Astrocyte of the spinal cord (primary cell): ENCODE data around the gene SNX19.

Source experiments
- DNase-seq: peaks from one replicate; pipeline ENCODE4 v3.0.0; 2011; ENCODE audit warnings: low read depth, low spot score
- H3K4me3 ChIP-seq: 2 replicates; pipeline ENCODE4 v1.5.1; 2011; ENCODE audit warnings: low read depth, mild to moderate bottlenecking, low read length, moderate library complexity
- CTCF ChIP-seq: IDR thresholded peaks from 2 replicates; pipeline ENCODE4 v1.5.1; 2012; ENCODE audit warnings: low read depth, mild to moderate bottlenecking, low read length, inconsistent platforms
- in situ Hi-C: cut with HindIII; loops from 2 replicates; pipeline ENCODE4 v1.10.0; 2017; ENCODE audit warnings: low sequenced_read_pairs

Gene SNX19

GRCh38 chr11:130916238-130916855 is at the start of gene SNX19:
TSS of gene SNX19 (minus strand) at chr11:130916479. CDS start at chr11:130915939, 540 bp downstream.
- TF ChIP-seq CTCF = peak; percentile 82
- DNase-seq = peak; percentile 91
- in situ Hi-C loops = no loop called here
- H3K4me3 ChIP-seq = peak within 1 kb of the TSS; percentile 77

GRCh38 chr11:130964058-130964792 is 47.9 kb upstream of the SNX19 start:
- in situ Hi-C loops = no loop called here
- TF ChIP-seq CTCF = no peak
- no peak overlapping the region for H3K4me3 ChIP-seq
- no peak for DNase-seq

- no peak for DNase-seq
- no peak for TF ChIP-seq CTCF
- no peak overlapping the region for H3K4me3 ChIP-seq
- in situ Hi-C loops = no loop called here
Measured at GRCh38 chr11:130947889-130948288, 31.6 kb upstream of the SNX19 start.

GRCh38 chr11:130947481-130947880 is 31.2 kb upstream of the SNX19 start:
- no peak for DNase-seq
- no peak overlapping the region for H3K4me3 ChIP-seq
- in situ Hi-C loops = no loop called here
- no peak for TF ChIP-seq CTCF

GRCh38 chr11:130947058-130947457 is 30.8 kb upstream of the SNX19 start:
- in situ Hi-C loops = no loop called here
- TF ChIP-seq CTCF = no peak
- H3K4me3 ChIP-seq = no peak overlapping the region
- no peak for DNase-seq

- H3K4me3 ChIP-seq = no peak overlapping the region
- in situ Hi-C loops = no loop called here
Measured at GRCh38 chr11:130945896-130946295, 29.6 kb upstream of the SNX19 start.

More at GRCh38 chr11:130945896-130946295, 29.6 kb upstream of the SNX19 start:
- TF ChIP-seq CTCF = no peak
- DNase-seq = peak; percentile 67
